DOHH2 (cell line): ENCODE data around the gene GPR15LG.
A peak's percentile ranks its signal among the peaks of the same experiment; 100 is the strongest.
"Not testable (repeated sequence)": the region's sequence is repeated elsewhere in the genome, so short reads cannot be mapped to it uniquely, and the experiment has no call there.

Experiments used
- H3F3A ChIP-seq: fragments of 200-600 bp; sonication (generic), shearing (Covaris generic); 2 replicates; pipeline ENCODE4 v1.6.0; 2016; ENCODE audit warnings: antibody characterized with exemption, mild to moderate bottlenecking; ENCODE audit not compliant: control insufficient read depth, insufficient read depth
- H3K27ac ChIP-seq: fragments of 200-600 bp; sonication (generic); 2 replicates; pipeline ENCODE4 v1.5.1; 2014; ENCODE audit warnings: low read depth, mild to moderate bottlenecking, low read length, moderate library complexity
- H3K27me3 ChIP-seq: fragments of 200-600 bp; sonication (generic); 2 replicates; pipeline ENCODE4 v1.6.1; 2014; ENCODE audit warnings: mild to moderate bottlenecking, low read length, mixed read lengths; ENCODE audit not compliant: control insufficient read depth
- H3K36me3 ChIP-seq: fragments of 200-600 bp; sonication (generic); 2 replicates; pipeline ENCODE4 v1.6.1; 2014; ENCODE audit warnings: mild to moderate bottlenecking, low read length, moderate library complexity, mixed read lengths; ENCODE audit not compliant: control insufficient read depth
- H3K4me1 ChIP-seq: fragments of 200-600 bp; sonication (generic); 2 replicates; pipeline ENCODE4 v1.6.1; 2014; ENCODE audit warnings: mild to moderate bottlenecking, low read length, mixed read lengths; ENCODE audit not compliant: control insufficient read depth
- H3K4me2 ChIP-seq: fragments of 200-600 bp; sonication (generic); 2 replicates; pipeline ENCODE4 v1.6.0; 2014; ENCODE audit warnings: mild to moderate bottlenecking, low read length, moderate library complexity
- H3K4me3 ChIP-seq: fragments of 200-600 bp; sonication (generic); 2 replicates; pipeline ENCODE4 v1.5.1; 2014; ENCODE audit warnings: mild to moderate bottlenecking, low read length, mixed read lengths
- H3K79me2 ChIP-seq: fragments of 200-600 bp; sonication (generic); 2 replicates; pipeline ENCODE4 v1.6.1; 2014; ENCODE audit warnings: mild to moderate bottlenecking, low read length, mixed read lengths; ENCODE audit not compliant: control insufficient read depth
- H3K9me2 ChIP-seq: fragments of 200-600 bp; sonication (generic); replicated peaks from 2 replicates; pipeline ENCODE4 v1.6.1; 2014; ENCODE audit warnings: mild to moderate bottlenecking, low read length, mixed read lengths; ENCODE audit not compliant: control insufficient read depth
- H3K9me3 ChIP-seq: fragments of 200-600 bp; sonication (generic); 2 replicates; pipeline ENCODE4 v1.6.1; 2014; ENCODE audit warnings: antibody characterized with exemption, low read length, mixed read lengths; ENCODE audit not compliant: control insufficient read depth, insufficient read depth
- H4K20me1 ChIP-seq: fragments of 200-600 bp; sonication (generic); 2 replicates; pipeline ENCODE4 v1.6.0; 2014; ENCODE audit warnings: low read depth, mild to moderate bottlenecking, antibody characterized with exemption, low read length, moderate library complexity; ENCODE audit not compliant: control insufficient read depth, insufficient read depth
- EZH2phosphoT487 ChIP-seq: fragments of 200-600 bp; sonication (generic); IDR thresholded peaks from 2 replicates; pipeline ENCODE4 v1.6.1; 2017; ENCODE audit warnings: borderline replicate concordance, mild to moderate bottlenecking, antibody characterized with exemption, low read length, moderate library complexity, mixed read lengths
- TF ChIP-seq, protein P1 (sequence below): fragments of 200-600 bp; sonication (generic); IDR thresholded peaks from one replicate; pipeline ENCODE4 v1.5.1; 2014; ENCODE audit warnings: antibody characterized with exemption, mild to moderate bottlenecking, low read depth, low read length; ENCODE audit not compliant: poor library complexity, severe bottlenecking

Gene GPR15LG

DNA sequence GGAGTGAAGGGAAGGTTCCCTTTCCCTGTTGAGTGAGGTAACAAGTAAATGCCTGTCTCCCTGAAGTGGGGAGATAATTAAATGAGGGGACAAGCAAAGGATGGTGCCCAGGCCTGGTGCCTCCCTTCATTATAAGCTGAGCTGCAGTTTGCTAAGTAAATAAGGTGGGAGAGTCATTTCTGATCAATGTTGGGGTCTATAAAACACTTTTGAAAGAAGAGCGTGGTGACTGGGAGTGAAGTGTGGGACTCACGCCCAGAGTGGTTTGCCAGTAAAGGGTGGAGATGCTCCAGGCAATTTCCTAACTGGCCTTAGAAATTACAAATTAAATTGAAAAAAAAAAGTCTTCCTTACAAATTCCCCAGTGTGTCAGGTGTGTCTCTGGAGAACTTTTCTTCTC, 9.6 kb upstream of the GPR15LG start:
- 0 out of 2 replicates have a peak, but pooled peaks cover 7% of the 10 kb centered on the region for H3F3A ChIP-seq
- peak overlapping the region; percentile 51 for H3K4me2 ChIP-seq
- H3K79me2 ChIP-seq: peaks cover 22% of the 10 kb centered on the region
- no peak for TF ChIP-seq EZH2phosphoT487
- TF ChIP-seq, protein P1, sequence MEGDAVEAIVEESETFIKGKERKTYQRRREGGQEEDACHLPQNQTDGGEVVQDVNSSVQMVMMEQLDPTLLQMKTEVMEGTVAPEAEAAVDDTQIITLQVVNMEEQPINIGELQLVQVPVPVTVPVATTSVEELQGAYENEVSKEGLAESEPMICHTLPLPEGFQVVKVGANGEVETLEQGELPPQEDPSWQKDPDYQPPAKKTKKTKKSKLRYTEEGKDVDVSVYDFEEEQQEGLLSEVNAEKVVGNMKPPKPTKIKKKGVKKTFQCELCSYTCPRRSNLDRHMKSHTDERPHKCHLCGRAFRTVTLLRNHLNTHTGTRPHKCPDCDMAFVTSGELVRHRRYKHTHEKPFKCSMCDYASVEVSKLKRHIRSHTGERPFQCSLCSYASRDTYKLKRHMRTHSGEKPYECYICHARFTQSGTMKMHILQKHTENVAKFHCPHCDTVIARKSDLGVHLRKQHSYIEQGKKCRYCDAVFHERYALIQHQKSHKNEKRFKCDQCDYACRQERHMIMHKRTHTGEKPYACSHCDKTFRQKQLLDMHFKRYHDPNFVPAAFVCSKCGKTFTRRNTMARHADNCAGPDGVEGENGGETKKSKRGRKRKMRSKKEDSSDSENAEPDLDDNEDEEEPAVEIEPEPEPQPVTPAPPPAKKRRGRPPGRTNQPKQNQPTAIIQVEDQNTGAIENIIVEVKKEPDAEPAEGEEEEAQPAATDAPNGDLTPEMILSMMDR: no peak
- no peaks in the 10 kb centered on the region for H3K27me3 ChIP-seq
- peaks cover 15% of the 10 kb centered on the region for H3K36me3 ChIP-seq
- H3K4me1 ChIP-seq: peaks cover 53% of the 10 kb centered on the region
- no peaks in the 10 kb centered on the region for H3K9me2 ChIP-seq
- H3K4me3 ChIP-seq: no peak overlapping the region
- H3K9me3 ChIP-seq: no peaks in the 10 kb centered on the region
- peak overlapping the region; percentile 42; the same call in 1 of the 2 replicates for H3K27ac ChIP-seq
- no peaks in the 10 kb centered on the region for H4K20me1 ChIP-seq

DNA sequence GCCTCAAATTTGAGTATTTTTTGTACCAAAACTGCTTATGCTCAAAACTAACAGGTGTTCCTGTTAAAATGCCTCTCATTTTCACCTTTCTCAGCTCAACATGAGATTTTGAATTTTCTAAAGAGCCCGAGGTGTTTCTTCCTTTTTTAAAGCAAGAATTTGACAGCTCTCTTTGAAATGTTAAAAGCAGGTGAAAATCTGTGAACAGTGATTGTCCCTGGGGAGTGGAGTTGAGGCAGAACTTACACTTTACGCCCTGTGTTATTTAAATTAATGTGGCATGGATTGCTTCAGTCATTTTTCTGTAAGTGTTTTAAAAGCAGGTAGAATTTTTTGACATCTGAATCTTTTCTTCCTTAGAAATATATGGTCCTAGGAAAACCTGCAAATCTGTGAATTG, 9.2 kb upstream of the GPR15LG start:
- Histone ChIP-seq H3F3A (0 out of 2 replicates have a peak, but pooled peaks cover 7% of the 10 kb centered on the region), H3K27ac (peak overlapping the region; percentile 42), H3K79me2 (peaks cover 27% of the 10 kb centered on the region), H3K9me3 (no peaks in the 10 kb centered on the region), H3K4me3 (peak overlapping the region; percentile 32), H3K27me3 (no peaks in the 10 kb centered on the region), H3K36me3 (peaks cover 15% of the 10 kb centered on the region), H4K20me1 (no peaks in the 10 kb centered on the region), H3K9me2 (no peaks in the 10 kb centered on the region), H3K4me2 (peak overlapping the region; percentile 51), H3K4me1 (peaks cover 53% of the 10 kb centered on the region)
- no peak for TF ChIP-seq EZH2phosphoT487
- TF ChIP-seq, protein P1: no peak

DNA sequence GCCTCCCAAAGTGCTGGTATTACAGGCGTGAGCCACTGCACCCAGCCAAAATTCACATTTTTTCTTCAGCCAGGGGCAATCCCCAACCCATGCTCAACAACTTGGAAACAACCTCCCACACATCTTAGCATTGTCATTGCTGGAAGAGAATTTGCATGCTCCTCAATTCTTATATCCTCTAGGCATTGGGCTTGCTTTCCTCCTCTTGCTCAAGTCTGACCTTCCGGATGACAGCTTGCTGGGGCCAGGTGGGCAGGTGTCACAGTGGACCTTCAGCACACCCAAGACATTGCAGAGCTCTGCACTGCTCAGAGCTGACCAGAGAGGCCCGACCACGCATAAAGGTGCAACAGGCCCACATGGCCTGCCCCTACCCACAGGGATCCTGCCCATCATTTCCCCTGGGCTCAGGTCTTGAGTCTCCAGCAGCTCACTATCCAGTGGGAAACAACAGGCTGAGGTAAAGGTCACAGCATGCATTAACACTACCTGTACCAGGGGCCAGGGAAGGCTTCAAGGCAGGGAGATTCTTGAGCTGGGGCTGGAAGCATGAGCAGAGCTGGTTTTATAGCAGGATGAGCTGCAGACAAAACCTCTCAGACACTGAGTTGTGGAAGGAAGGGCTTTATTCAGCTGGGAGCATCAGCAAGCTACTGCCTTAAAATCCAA, 6.8 kb upstream of the GPR15LG start:
- Histone ChIP-seq H3K27ac (no peak overlapping the region), H3F3A (0 out of 2 replicates have a peak, but pooled peaks cover 7% of the 10 kb centered on the region), H3K27me3 (no peaks in the 10 kb centered on the region), H3K9me3 (no peaks in the 10 kb centered on the region), H3K79me2 (peaks cover 47% of the 10 kb centered on the region), H3K4me2 (peak overlapping the region; percentile 30), H3K36me3 (peaks cover 15% of the 10 kb centered on the region), H4K20me1 (no peaks in the 10 kb centered on the region), H3K4me1 (peaks cover 59% of the 10 kb centered on the region), H3K4me3 (no peak overlapping the region), H3K9me2 (no peaks in the 10 kb centered on the region)
- no peak for TF ChIP-seq EZH2phosphoT487
- TF ChIP-seq, protein P1: no peak

DNA sequence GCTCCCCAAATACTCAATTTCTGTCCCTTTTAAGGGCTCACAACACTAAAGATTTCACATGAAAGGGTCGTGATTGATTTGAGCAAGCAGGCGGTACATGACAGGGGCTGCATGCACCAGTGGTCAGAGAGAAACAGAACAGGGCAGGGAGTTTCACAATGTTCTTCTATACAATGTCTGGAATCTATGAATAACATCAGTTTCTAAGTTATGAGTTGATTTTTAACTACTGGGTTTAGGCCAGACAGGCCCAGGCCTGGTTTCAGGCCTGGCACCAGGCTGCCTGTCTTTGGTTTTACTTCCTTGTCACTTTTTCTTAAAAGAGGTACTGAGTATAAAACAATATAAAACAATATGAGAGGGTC, 6.3 kb upstream of the GPR15LG start:
- not testable (repeated sequence) for H3F3A ChIP-seq, H3K9me3 ChIP-seq, H4K20me1 ChIP-seq, H3K4me3 ChIP-seq, H3K27me3 ChIP-seq, H3K9me2 ChIP-seq
- peaks cover 64% of the 10 kb centered on the region for H3K4me1 ChIP-seq
- H3K79me2 ChIP-seq: peaks cover 47% of the 10 kb centered on the region
- peak overlapping the region; percentile 31 for H3K4me2 ChIP-seq
- peaks cover 15% of the 10 kb centered on the region for H3K36me3 ChIP-seq
- peak overlapping the region; percentile 37 for H3K27ac ChIP-seq

DNA sequence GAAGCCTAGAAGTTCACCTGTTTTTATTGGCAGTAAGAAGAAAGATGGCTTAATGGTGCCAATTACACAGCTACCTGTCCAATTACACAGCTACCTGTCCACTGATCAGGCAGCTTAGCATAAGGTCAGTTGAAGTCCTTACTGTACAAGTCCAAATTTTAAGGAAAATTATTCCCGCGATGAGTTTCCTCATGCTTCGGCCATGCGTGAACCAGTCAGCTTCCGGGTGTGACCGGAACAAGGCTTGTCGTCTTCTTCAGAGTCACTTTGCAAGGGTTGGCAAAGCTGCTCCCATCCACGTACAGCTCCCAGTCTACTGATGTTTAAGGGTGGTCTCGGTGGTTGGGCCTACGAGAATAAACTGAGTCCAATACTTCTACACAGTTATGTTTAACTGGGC, 5.2 kb upstream of the GPR15LG start:
- not testable (repeated sequence) for H4K20me1 ChIP-seq, H3K27me3 ChIP-seq, H3K9me2 ChIP-seq, H3K27ac ChIP-seq, H3F3A ChIP-seq, H3K9me3 ChIP-seq
- Histone ChIP-seq H3K4me3 (peak overlapping the region; percentile 14), H3K36me3 (peaks cover 15% of the 10 kb centered on the region), H3K79me2 (peaks cover 47% of the 10 kb centered on the region), H3K4me1 (peaks cover 74% of the 10 kb centered on the region), H3K4me2 (peak overlapping the region; percentile 16)

DNA sequence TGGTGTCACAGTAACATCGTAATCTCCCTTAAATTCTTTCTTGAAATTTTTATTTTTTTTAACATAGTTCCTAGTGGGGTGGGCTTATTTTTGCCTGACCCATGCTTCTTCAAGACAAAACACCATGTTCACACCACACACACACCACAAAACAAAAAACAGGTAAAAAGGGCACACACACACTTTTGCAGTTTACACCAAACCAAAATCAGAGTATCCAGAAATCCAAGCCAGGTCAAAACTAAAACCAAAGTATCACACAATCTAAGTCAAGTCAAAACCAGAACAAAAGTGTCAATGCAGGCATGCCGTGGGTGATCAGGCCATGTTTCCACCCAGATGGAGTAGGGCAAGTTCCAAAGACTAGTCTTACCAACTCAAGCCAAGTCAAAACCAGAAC, 2.4 kb upstream of the GPR15LG start:
- H3K4me1 ChIP-seq: peaks cover 52% of the 10 kb centered on the region
- not testable (repeated sequence) for H3K9me3 ChIP-seq, H3K27me3 ChIP-seq, H4K20me1 ChIP-seq, H3K9me2 ChIP-seq, H3F3A ChIP-seq
- H3K4me2 ChIP-seq: peak overlapping the region; percentile 58
- peak overlapping the region; percentile 74 for H3K27ac ChIP-seq
- H3K79me2 ChIP-seq: peaks cover 43% of the 10 kb centered on the region
- H3K36me3 ChIP-seq: peaks cover 12% of the 10 kb centered on the region
- peak overlapping the region; percentile 75 for H3K4me3 ChIP-seq
